ENCODE data around the gene SDS.
A peak's percentile ranks its signal among the peaks of the same experiment; 100 is the strongest.

SDS gene

GRCh38 chr12:113448873-113449272 lies 45.2 kb upstream of the SDS start:
- TF ChIP-seq MYC (IDR thresholded peaks at IDR 0.05; ENCODE audit: low read depth, low read length), result no peak
- no peak for TF ChIP-seq CTCF (IDR thresholded peaks at IDR 0.05; ENCODE audit: low read depth, low read length)
- no peak for TF ChIP-seq MAX (IDR thresholded peaks at IDR 0.05; ENCODE audit: low read depth, low read length)
- no peak for TF ChIP-seq POLR2A (IDR thresholded peaks at IDR 0.05; ENCODE audit: extremely low read depth, insufficient read length)
- no peak for DNase-seq (ENCODE audit: low read depth)
- no peak overlapping the region for H3K4me3 ChIP-seq (ENCODE audit: low read depth, low read length)

- no peak overlapping the region for H3K4me3 ChIP-seq (ENCODE audit: low read depth, low read length)
- DNase-seq (ENCODE audit: low read depth), result peak; percentile 70
- TF ChIP-seq CTCF (IDR thresholded peaks at IDR 0.05; ENCODE audit: low read depth, low read length), result no peak
- no peak for TF ChIP-seq MAX (IDR thresholded peaks at IDR 0.05; ENCODE audit: low read depth, low read length)
- no peak for TF ChIP-seq MYC (IDR thresholded peaks at IDR 0.05; ENCODE audit: low read depth, low read length)
- TF ChIP-seq POLR2A (IDR thresholded peaks at IDR 0.05; ENCODE audit: extremely low read depth, insufficient read length), result no peak
These were observed 42.0 kb upstream of the SDS start for GRCh38 chr12:113445544-113446171.

GRCh38 chr12:113443030-113443539 lies 39.4 kb upstream of the SDS start:
- TF ChIP-seq CTCF (IDR thresholded peaks at IDR 0.05; ENCODE audit: low read depth, low read length), result no peak
- no peak for TF ChIP-seq MAX (IDR thresholded peaks at IDR 0.05; ENCODE audit: low read depth, low read length)
- TF ChIP-seq POLR2A (IDR thresholded peaks at IDR 0.05; ENCODE audit: extremely low read depth, insufficient read length), result no peak
- TF ChIP-seq MYC (IDR thresholded peaks at IDR 0.05; ENCODE audit: low read depth, low read length), result no peak
- H3K4me3 ChIP-seq (ENCODE audit: low read depth, low read length), result no peak overlapping the region
- DNase-seq (ENCODE audit: low read depth), result no peak

- H3K4me3 ChIP-seq (ENCODE audit: low read depth, low read length), result no peak overlapping the region
- no peak for DNase-seq (ENCODE audit: low read depth)
- TF ChIP-seq MAX (IDR thresholded peaks at IDR 0.05; ENCODE audit: low read depth, low read length), result no peak
- TF ChIP-seq POLR2A (IDR thresholded peaks at IDR 0.05; ENCODE audit: extremely low read depth, insufficient read length), result no peak
- no peak for TF ChIP-seq MYC (IDR thresholded peaks at IDR 0.05; ENCODE audit: low read depth, low read length)
- no peak for TF ChIP-seq CTCF (IDR thresholded peaks at IDR 0.05; ENCODE audit: low read depth, low read length)
These were observed 37.5 kb upstream of the SDS start for GRCh38 chr12:113440947-113441782.

- no peak for DNase-seq (ENCODE audit: low read depth)
- no peak overlapping the region for H3K4me3 ChIP-seq (ENCODE audit: low read depth, low read length)
- TF ChIP-seq MAX (IDR thresholded peaks at IDR 0.05; ENCODE audit: low read depth, low read length) (no peak), POLR2A (IDR thresholded peaks at IDR 0.05; ENCODE audit: extremely low read depth, insufficient read length) (no peak), MYC (IDR thresholded peaks at IDR 0.05; ENCODE audit: low read depth, low read length) (no peak), CTCF (IDR thresholded peaks at IDR 0.05; ENCODE audit: low read depth, low read length) (no peak)
These were observed 36.6 kb upstream of the SDS start for GRCh38 chr12:113440336-113440735.

Data from NB4 (cell line).